ENCODE data around the gene PITX3.

DNA sequence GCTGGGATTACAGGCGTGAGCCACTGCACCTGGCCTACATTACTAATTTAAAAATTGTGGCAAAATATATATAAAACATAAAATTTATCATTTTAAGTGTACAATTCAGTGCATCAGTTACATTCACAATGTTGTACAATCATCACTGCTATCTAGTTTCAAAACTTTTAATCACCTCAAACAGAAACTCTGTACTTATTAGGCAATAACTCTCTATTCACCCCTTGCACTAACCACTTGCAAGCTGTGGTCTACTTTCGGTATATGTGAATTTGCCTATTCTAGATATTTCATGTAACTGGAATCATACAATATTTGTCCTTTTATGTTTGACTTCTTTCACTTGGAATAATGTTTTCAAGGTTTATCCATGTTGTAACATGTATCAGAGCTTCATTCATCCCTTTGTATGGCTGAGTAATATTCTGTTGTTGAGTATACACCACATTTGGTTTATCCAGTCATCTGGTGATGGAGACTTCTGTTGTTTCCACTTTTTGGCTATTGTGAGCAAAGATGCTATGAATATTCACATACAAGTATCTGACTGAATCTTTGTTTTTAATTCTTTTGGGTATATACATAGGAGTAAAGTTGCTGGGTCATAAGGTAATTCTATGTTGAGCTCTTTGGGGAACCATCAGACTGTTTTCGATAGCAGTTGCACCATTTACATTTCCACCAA is 29.6 kb downstream of the PITX3 start:
- TF ChIP-seq, protein P1, sequence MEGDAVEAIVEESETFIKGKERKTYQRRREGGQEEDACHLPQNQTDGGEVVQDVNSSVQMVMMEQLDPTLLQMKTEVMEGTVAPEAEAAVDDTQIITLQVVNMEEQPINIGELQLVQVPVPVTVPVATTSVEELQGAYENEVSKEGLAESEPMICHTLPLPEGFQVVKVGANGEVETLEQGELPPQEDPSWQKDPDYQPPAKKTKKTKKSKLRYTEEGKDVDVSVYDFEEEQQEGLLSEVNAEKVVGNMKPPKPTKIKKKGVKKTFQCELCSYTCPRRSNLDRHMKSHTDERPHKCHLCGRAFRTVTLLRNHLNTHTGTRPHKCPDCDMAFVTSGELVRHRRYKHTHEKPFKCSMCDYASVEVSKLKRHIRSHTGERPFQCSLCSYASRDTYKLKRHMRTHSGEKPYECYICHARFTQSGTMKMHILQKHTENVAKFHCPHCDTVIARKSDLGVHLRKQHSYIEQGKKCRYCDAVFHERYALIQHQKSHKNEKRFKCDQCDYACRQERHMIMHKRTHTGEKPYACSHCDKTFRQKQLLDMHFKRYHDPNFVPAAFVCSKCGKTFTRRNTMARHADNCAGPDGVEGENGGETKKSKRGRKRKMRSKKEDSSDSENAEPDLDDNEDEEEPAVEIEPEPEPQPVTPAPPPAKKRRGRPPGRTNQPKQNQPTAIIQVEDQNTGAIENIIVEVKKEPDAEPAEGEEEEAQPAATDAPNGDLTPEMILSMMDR (IDR thresholded peaks at IDR 0.05 in 2 of 3, conservative IDR thresholded peaks at IDR 0.05 in 1 of 3; ENCODE audit: borderline replicate concordance in 1 of 3, insufficient read depth in 1 of 3, low read depth in 2 of 3, low read length in 2 of 3), result no peak
- no peak for TF ChIP-seq YY1 (IDR thresholded peaks at IDR 0.05; ENCODE audit: extremely low read depth, insufficient replicate concordance, low read depth, low read length)
- TF ChIP-seq POLR2AphosphoS5 (IDR thresholded peaks at IDR 0.05; ENCODE audit: low read depth, low read length), result no peak
- TF ChIP-seq RAD21 (IDR thresholded peaks at IDR 0.05; ENCODE audit: low read depth), result no peak
- TF ChIP-seq, protein P2, sequence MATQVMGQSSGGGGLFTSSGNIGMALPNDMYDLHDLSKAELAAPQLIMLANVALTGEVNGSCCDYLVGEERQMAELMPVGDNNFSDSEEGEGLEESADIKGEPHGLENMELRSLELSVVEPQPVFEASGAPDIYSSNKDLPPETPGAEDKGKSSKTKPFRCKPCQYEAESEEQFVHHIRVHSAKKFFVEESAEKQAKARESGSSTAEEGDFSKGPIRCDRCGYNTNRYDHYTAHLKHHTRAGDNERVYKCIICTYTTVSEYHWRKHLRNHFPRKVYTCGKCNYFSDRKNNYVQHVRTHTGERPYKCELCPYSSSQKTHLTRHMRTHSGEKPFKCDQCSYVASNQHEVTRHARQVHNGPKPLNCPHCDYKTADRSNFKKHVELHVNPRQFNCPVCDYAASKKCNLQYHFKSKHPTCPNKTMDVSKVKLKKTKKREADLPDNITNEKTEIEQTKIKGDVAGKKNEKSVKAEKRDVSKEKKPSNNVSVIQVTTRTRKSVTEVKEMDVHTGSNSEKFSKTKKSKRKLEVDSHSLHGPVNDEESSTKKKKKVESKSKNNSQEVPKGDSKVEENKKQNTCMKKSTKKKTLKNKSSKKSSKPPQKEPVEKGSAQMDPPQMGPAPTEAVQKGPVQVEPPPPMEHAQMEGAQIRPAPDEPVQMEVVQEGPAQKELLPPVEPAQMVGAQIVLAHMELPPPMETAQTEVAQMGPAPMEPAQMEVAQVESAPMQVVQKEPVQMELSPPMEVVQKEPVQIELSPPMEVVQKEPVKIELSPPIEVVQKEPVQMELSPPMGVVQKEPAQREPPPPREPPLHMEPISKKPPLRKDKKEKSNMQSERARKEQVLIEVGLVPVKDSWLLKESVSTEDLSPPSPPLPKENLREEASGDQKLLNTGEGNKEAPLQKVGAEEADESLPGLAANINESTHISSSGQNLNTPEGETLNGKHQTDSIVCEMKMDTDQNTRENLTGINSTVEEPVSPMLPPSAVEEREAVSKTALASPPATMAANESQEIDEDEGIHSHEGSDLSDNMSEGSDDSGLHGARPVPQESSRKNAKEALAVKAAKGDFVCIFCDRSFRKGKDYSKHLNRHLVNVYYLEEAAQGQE (IDR thresholded peaks at IDR 0.05; ENCODE audit: low read depth), result no peak
- TF ChIP-seq SIN3A (IDR thresholded peaks at IDR 0.05; ENCODE audit: low read depth), result no peak

Measured in HCT116 (cell line).